Measurements from ENCODE around the gene ASMT.
"Not testable (repeated sequence)": the region's sequence is repeated elsewhere in the genome, so short reads cannot be mapped to it uniquely, and the experiment has no call there.

ASMT gene

GRCh38 chrX:1614927-1615326 is at the start of gene ASMT:
Gene ASMT, plus strand, starts transcription at chrX:1615059. Its CDS starts 141 bp downstream, at chrX:1615200.
- Mint-ChIP-seq H3K27ac (no peak within 1 kb of the TSS), H3K36me3 (ENCODE audit: low read depth) (no peaks in the 10 kb centered on the region), H3K4me1 (ENCODE audit: low read depth) (no peaks in the 10 kb centered on the region), H3K9me3 (no peaks in the 10 kb centered on the region), H3K4me3 (no peak within 1 kb of the TSS), H3K27me3 (ENCODE audit: low read depth) (no peaks in the 10 kb centered on the region)

DNA sequence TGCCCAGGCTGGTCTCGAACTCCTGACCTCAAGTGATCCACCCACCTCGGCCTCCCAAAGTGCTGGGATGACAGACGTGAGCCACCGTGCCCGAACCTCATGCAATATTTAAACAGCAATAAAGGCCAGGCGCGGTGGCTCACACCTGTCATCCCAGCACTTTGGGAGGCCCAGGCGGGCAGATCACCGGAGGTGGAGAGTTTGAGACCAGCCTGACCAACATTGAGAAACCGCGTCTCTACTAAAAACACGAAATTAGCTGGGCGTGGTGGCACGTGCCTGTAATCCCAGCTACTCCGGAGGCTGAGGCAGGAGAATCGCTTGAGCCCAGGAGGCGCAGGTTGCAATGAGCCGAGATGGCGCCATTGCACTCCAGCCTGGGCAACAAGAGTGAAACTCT is 40.7 kb upstream of the ASMT start:
- H3K4me1 Mint-ChIP-seq (ENCODE audit: low read depth) = peaks cover 10% of the 10 kb centered on the region
- not testable (repeated sequence) for H3K9me3 Mint-ChIP-seq; H3K27me3 Mint-ChIP-seq (ENCODE audit: low read depth); H3K36me3 Mint-ChIP-seq (ENCODE audit: low read depth); H3K4me3 Mint-ChIP-seq; H3K27ac Mint-ChIP-seq

DNA sequence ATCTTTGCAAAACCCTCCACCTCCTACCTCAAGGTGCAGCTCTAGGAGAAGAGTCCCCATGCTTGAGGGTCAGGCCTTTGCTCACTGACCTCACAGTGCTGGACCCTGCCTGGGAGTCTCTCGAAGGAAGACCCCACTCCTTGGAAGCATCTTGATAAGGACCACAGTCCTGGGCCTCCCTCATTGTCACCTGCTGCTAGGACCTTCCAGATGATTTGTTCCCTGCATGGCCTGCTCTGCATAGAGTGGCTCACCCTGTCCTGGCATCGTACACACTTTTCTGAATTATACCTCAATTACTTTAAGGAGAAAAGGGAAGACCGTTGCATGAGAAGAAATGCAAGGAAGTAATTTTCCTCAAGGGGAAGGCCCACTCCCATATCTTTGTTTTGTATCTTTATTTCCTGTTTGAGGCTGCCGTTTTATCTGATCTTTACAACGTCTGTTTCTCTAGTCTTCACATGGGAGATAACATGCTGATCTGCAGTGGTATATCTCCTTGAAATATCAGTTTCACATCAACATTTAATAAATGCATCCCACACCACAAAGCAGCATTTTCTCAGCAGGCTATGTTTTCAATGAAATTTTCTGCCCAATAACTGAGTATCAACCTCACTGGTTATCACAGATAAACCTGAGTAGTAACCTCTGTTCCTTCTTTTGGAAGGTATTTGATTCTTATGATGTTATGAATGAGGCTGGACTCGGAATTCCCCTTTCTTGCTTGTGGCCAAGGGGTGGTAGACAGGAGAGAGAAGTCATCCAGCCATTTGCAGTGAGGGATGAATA is 38.5 kb upstream of the ASMT start:
- Mint-ChIP-seq H3K27me3 (ENCODE audit: low read depth) (no peaks in the 10 kb centered on the region), H3K4me3 (no peak overlapping the region), H3K36me3 (ENCODE audit: low read depth) (no peaks in the 10 kb centered on the region), H3K27ac (no peak overlapping the region), H3K4me1 (ENCODE audit: low read depth) (peaks cover 8% of the 10 kb centered on the region), H3K9me3 (no peaks in the 10 kb centered on the region)

DNA sequence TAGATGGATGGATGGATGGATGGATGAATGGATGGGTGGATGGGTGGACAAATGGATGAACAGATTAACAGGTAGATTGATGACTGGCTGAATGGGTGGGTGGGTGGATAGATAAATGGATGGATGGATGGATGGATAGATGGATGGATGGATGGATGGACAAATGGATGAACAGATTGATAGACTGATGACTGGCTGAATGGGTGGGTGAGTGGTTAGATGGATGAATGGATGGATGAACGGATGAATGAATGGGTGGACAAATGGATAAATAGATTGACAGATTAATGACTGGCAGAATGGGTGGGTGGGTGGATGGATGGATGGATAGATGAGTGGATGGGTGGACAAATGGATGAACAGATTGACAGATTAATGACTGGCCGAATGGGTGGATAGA is 37.0 kb upstream of the ASMT start:
- Mint-ChIP-seq H3K27me3 (ENCODE audit: low read depth) (no peaks in the 10 kb centered on the region), H3K4me3 (no peak overlapping the region), H3K36me3 (ENCODE audit: low read depth) (no peaks in the 10 kb centered on the region), H3K27ac (no peak overlapping the region), H3K4me1 (ENCODE audit: low read depth) (peaks cover 12% of the 10 kb centered on the region), H3K9me3 (no peaks in the 10 kb centered on the region)

GRCh38 chrX:1578511-1579173 is 36.2 kb upstream of the ASMT start:
- Mint-ChIP-seq H3K4me1 (ENCODE audit: low read depth) (peaks cover 19% of the 10 kb centered on the region), H3K9me3 (no peaks in the 10 kb centered on the region), H3K27me3 (ENCODE audit: low read depth) (no peaks in the 10 kb centered on the region), H3K36me3 (ENCODE audit: low read depth) (no peaks in the 10 kb centered on the region), H3K27ac (no peak overlapping the region), H3K4me3 (no peak overlapping the region)

GRCh38 chrX:1581132-1581531 is 33.7 kb upstream of the ASMT start:
- no peak overlapping the region for H3K4me3 Mint-ChIP-seq
- H3K27ac Mint-ChIP-seq = no peak overlapping the region
- H3K4me1 Mint-ChIP-seq (ENCODE audit: low read depth) = peaks cover 20% of the 10 kb centered on the region
- no peaks in the 10 kb centered on the region for H3K27me3 Mint-ChIP-seq (ENCODE audit: low read depth)
- no peaks in the 10 kb centered on the region for H3K9me3 Mint-ChIP-seq
- no peaks in the 10 kb centered on the region for H3K36me3 Mint-ChIP-seq (ENCODE audit: low read depth)

GRCh38 chrX:1582686-1583437 is 32.0 kb upstream of the ASMT start:
- H3K4me3 Mint-ChIP-seq = peak overlapping the region; percentile 45
- no peaks in the 10 kb centered on the region for H3K36me3 Mint-ChIP-seq (ENCODE audit: low read depth)
- peak overlapping the region; percentile 83 for H3K27ac Mint-ChIP-seq
- peaks cover 22% of the 10 kb centered on the region for H3K4me1 Mint-ChIP-seq (ENCODE audit: low read depth)
- no peaks in the 10 kb centered on the region for H3K9me3 Mint-ChIP-seq
- H3K27me3 Mint-ChIP-seq (ENCODE audit: low read depth) = no peaks in the 10 kb centered on the region

DNA sequence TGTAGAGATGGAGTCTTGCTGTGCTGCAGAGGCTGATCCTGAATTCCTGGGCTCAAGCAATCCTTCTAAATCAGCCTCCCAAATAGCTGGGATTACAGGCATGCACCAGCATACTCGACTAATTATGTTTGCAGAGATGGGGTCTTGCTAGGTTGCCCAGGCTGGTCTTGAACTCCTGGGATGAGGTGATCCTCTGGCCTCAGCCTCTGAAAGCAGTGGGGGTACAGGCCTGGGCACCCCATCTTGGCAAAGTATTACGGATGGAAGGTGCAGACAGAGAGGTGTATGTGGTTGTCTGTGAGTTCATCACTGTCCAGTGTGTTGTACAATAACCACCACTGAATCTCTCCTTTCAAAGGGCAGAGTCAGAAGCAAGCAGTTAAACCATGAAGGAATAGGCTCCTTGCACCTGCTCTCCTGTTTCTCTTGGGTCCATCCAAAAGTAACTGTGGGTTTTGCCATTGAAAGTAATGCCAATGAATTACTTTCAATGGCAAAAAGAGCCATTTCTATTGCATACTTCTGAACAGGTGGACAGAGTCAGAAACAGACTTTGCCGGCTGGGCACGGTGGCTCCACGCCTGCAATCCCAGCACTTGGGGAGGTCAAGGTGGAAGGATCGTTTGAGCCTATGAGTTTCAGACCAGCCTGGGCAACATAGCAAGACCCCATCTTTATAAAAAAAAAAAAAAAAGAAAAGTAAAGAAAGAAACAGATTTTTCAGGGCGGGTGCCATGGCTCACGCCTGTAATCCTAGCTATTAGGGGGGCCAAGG is 30.4 kb upstream of the ASMT start:
- no peak overlapping the region for H3K4me3 Mint-ChIP-seq
- H3K9me3 Mint-ChIP-seq = no peaks in the 10 kb centered on the region
- no peaks in the 10 kb centered on the region for H3K36me3 Mint-ChIP-seq (ENCODE audit: low read depth)
- peaks cover 25% of the 10 kb centered on the region for H3K4me1 Mint-ChIP-seq (ENCODE audit: low read depth)
- H3K27ac Mint-ChIP-seq = no peak overlapping the region
- H3K27me3 Mint-ChIP-seq (ENCODE audit: low read depth) = no peaks in the 10 kb centered on the region

- no peaks in the 10 kb centered on the region for H3K27me3 Mint-ChIP-seq (ENCODE audit: low read depth)
- H3K9me3 Mint-ChIP-seq = no peaks in the 10 kb centered on the region
- no peak overlapping the region for H3K4me3 Mint-ChIP-seq
- H3K36me3 Mint-ChIP-seq (ENCODE audit: low read depth) = no peaks in the 10 kb centered on the region
- H3K27ac Mint-ChIP-seq = no peak overlapping the region
- H3K4me1 Mint-ChIP-seq (ENCODE audit: low read depth) = peaks cover 18% of the 10 kb centered on the region
These were observed 27.7 kb upstream of the ASMT start for GRCh38 chrX:1587161-1587560.

DNA sequence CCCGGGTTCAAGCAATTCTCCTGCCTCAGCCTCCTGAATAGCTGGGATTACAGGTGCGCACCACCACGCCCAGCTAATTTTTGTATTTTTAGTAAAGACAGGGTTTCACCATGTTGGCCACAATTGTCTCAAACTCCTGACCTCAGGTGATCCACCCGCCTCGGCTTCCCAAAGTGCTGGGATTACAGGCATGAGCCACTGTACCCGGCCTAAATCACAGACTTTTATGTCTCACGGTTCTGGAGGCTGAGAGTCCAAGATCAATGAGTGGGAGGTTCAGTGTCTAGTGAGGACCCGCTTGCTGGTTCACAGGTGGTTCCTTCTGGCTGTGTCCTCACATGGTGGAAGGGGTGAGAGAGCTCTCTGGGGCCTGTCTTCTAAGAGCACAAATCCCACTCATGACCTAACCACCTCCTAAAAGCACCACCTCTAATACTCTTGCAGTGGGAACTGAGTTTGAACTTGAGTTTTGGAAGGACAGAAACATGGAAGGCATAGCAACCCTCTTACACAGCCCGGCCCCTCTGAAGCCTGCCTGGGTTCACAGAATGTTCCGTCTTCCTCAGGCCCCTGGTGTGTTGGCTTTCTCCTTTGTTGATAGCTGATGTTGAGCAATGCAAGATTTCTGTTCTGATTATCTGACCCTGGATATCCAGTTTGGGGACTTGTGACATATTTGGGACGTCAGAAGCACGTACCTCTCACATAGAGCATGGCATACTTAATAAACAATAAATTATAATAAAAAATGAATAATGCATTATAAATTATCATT is 25.3 kb upstream of the ASMT start:
- H3K36me3 Mint-ChIP-seq (ENCODE audit: low read depth) = peaks cover 10% of the 10 kb centered on the region
- no peaks in the 10 kb centered on the region for H3K27me3 Mint-ChIP-seq (ENCODE audit: low read depth)
- no peaks in the 10 kb centered on the region for H3K9me3 Mint-ChIP-seq
- peaks cover 17% of the 10 kb centered on the region for H3K4me1 Mint-ChIP-seq (ENCODE audit: low read depth)
- H3K27ac Mint-ChIP-seq = peak overlapping the region; percentile 77
- H3K4me3 Mint-ChIP-seq = no peak overlapping the region

DNA sequence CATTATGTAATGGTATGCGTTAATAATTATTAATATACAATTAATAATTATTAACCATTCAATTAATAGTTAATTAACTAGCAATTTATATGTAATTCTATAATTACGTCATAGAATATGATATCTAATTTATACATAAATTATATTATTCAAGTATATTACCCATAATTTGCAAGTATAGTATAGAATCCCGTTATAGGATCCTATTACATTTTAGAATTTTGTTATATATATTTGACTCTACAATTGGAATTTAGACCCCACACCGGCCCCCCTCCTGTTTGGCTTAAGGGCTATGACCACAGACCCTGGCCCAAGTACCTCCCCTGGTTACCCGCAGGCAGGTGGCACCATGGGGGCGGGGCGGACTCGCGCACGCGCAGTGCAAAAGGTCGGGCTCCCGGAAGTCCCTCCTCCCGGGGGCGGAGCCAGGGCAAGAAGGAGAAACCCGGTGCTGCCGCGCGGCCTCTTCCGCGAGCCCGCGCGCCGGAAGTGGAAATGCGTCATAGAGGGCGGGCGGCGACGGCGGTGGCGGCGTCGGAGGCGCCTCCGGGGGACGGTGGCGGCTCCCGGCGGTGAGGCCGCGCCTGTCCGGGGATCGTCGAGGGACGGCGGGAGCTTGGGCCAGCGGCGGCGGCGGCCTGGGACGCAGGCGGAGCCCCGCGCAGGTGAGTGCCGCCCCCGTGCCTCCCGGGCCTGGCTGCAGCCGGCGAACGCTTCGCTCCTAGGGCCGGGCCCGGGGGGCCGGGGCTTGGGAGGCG is 23.6 kb upstream of the ASMT start, which contains the start of gene AKAP17A:
Gene AKAP17A (plus strand): TSS at position 503 of the 761 bp plus-strand sequence. CDS start 1,859 bp downstream, outside the sequence.
- H3K9me3 Mint-ChIP-seq = no peaks in the 10 kb centered on the region
- peaks cover 22% of the 10 kb centered on the region for H3K4me1 Mint-ChIP-seq (ENCODE audit: low read depth)
- H3K4me3 Mint-ChIP-seq = peak within 1 kb of the TSS; percentile 92
- peaks cover 19% of the 10 kb centered on the region for H3K36me3 Mint-ChIP-seq (ENCODE audit: low read depth)
- H3K27me3 Mint-ChIP-seq (ENCODE audit: low read depth) = no peaks in the 10 kb centered on the region
- H3K27ac Mint-ChIP-seq = peak within 1 kb of the TSS; percentile 91

DNA sequence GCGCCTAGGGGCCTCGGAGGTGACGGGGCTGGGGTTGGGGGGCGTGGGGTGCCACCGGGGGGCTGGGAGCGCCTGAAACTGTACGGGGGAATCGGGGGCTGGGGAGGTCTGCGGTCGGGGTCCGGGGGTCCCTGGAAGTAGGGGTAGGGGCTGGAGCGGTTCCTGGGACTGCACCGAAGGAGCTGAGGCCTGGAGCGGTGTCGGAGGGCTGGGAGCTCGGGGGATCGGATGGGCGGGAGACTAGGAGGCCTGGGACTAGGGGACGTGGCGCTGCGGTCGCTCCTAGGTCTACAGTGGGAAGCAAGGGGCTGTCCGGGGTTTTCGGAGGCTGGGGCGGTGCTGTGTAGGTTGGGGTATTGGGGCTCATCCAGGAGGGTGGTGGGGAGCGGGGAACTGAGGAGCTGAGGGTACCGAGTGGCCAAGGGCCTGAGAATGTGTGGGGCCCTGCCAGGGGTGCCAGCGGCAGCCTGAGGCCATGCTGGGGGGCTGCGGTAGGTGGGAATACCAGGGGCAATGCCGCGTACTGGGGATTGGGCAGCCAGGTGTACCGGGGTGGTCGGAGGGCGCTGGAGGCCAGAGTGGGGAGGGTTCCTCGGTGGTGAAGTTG is 22.9 kb upstream of the ASMT start:
- Mint-ChIP-seq H3K9me3 (no peaks in the 10 kb centered on the region), H3K27ac (peak overlapping the region; percentile 91), H3K27me3 (ENCODE audit: low read depth) (no peaks in the 10 kb centered on the region), H3K4me1 (ENCODE audit: low read depth) (peaks cover 22% of the 10 kb centered on the region), H3K4me3 (peak overlapping the region; percentile 92), H3K36me3 (ENCODE audit: low read depth) (peaks cover 21% of the 10 kb centered on the region)
